ENCODE data around the gene DRAM1.

GRCh38 chr12:101924618-101925017, 47.2 kb downstream of the DRAM1 start:
- TF ChIP-seq EP300 (IDR thresholded peaks at IDR 0.05; ENCODE audit: low read depth) = no peak
- no peak for TF ChIP-seq CTCF (IDR thresholded peaks at IDR 0.05)
- TF ChIP-seq POLR2A (IDR thresholded peaks at IDR 0.05) = no peak

Data from transverse colon (tissue), 3 donors.